ENCODE data around the gene ARHGEF11. TPM values are rescaled to one million over a fixed set of nuclear protein-coding genes. Genes with fewer than 3 reads are reported as not detected.

The ARHGEF11 gene
- total and polyA plus RNA-seq, 12 donors = 10.4 to 34.5 (median 26.8) TPM

DNA sequence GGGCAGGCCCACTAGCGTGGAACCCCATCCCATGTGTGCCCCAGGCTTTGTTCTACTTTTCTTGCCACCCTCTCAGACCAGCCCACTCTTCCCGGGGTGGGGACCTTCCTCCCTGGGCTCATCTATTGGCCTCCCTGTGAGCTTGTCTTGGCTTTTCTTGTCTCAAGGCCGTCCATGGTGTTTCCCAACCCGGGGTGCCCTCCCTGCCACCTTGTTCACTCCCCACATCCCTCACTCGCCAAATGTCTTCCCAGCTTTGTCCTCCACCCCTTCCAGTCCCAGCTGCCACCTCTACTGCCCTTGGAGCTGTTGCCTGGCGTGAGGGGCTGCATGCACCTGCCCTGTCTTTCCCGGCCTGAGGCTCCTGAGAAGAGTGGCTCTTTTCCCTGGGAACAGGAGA lies 106.7 kb downstream of the ARHGEF11 start:
- Histone ChIP-seq H3K4me3 (no peak overlapping the region), H3K36me3 (peaks cover 0 to 97% (median 35%) of the 10 kb centered on the region in 9 donors), H3K27me3 (no peaks in the 10 kb centered on the region), H3K4me1 (no peaks in the 10 kb centered on the region), H3K27ac (no peak overlapping the region), H3K9me3 (no peaks in the 10 kb centered on the region)
- TF ChIP-seq CTCF (IDR thresholded peaks at IDR 0.05) = no peak
- WGBS, 2 donors = 86 to 91% methylated on average over 7 of the region's 7 CpGs
- DNase-seq (no peak), ATAC-seq (no peak)
- intact Hi-C loops (cut with DNase I) = no loop called here

GRCh38 chr1:156937883-156938282 lies 107.7 kb downstream of the ARHGEF11 start:
- no peak for ATAC-seq
- Histone ChIP-seq H3K36me3 (peaks cover 0 to 88% (median 28%) of the 10 kb centered on the region in 9 donors), H3K9me3 (no peaks in the 10 kb centered on the region), H3K4me1 (no peaks in the 10 kb centered on the region), H3K27ac (no peak overlapping the region), H3K4me3 (no peak overlapping the region), H3K27me3 (no peaks in the 10 kb centered on the region)
- DNase-seq = no peak
- no peak for TF ChIP-seq CTCF (IDR thresholded peaks at IDR 0.05)
- intact Hi-C loops (cut with DNase I) = no loop called here
- 75 to 77% methylated on average over 8 of the region's 8 CpGs for WGBS, 2 donors

GRCh38 chr1:156936721-156937220 lies 108.8 kb downstream of the ARHGEF11 start:
- TF ChIP-seq CTCF (IDR thresholded peaks at IDR 0.05) = no peak
- no peaks in the 10 kb centered on the region for H3K9me3 ChIP-seq
- no peak for ATAC-seq
- intact Hi-C loops (cut with DNase I) = no loop called here
- DNase-seq = no peak
- no peak overlapping the region for H3K27ac ChIP-seq
- no peak overlapping the region for H3K4me3 ChIP-seq
- 81% methylated on average over 10 of the region's 10 CpGs for WGBS, 2 donors
- peaks cover 0 to 77% (median 20%) of the 10 kb centered on the region in 9 donors for H3K36me3 ChIP-seq
- H3K4me1 ChIP-seq = peaks cover 0 to 3% (median 0%) of the 10 kb centered on the region in 9 donors
- H3K27me3 ChIP-seq = no peaks in the 10 kb centered on the region

GRCh38 chr1:156936191-156936590 lies 109.4 kb downstream of the ARHGEF11 start:
- Histone ChIP-seq H3K27me3 (no peaks in the 10 kb centered on the region), H3K27ac (no peak overlapping the region), H3K4me1 (peaks cover 0 to 9% (median 4%) of the 10 kb centered on the region in 9 donors), H3K36me3 (peaks cover 0 to 71% (median 14%) of the 10 kb centered on the region in 9 donors), H3K9me3 (no peaks in the 10 kb centered on the region), H3K4me3 (no peak overlapping the region)
- intact Hi-C loops (cut with DNase I) = no loop called here
- no peak for ATAC-seq
- WGBS, 2 donors = 94% methylated on average over 5 of the region's 5 CpGs
- no peak for TF ChIP-seq CTCF (IDR thresholded peaks at IDR 0.05)
- DNase-seq = no peak

Data from heart right ventricle (tissue), 16 donors.